Anterior cingulate cortex (tissue), 58 donors: ENCODE data around the gene ACSL5.

ENCODE experiments used
- DNase-seq, 58 donors: peaks; one replicate each; lab custom pipeline; 2025; lab: John Stamatoyannopoulos, UW

Gene ACSL5

GRCh38 chr10:112373912-112374338 lies at the start of gene ACSL5:
Gene ACSL5, plus strand, starts transcription at chr10:112374116. Its CDS starts 20,831 bp downstream, at chr10:112394947.
- DNase-seq, result no peak

GRCh38 chr10:112327678-112328077 lies 46.2 kb upstream of the ACSL5 start:
- DNase-seq, result no peak

GRCh38 chr10:112330162-112330561 lies 43.8 kb upstream of the ACSL5 start:
- DNase-seq, result no peak

- DNase-seq, result no peak
Measured at GRCh38 chr10:112330607-112331160, 43.2 kb upstream of the ACSL5 start.

- no peak for DNase-seq
Measured at GRCh38 chr10:112332022-112332421, 41.9 kb upstream of the ACSL5 start.

- peak in 1 of 58 donors; percentile 1 for DNase-seq
Measured at GRCh38 chr10:112332509-112333228, 41.2 kb upstream of the ACSL5 start.

GRCh38 chr10:112333452-112333851 lies 40.5 kb upstream of the ACSL5 start:
- no peak for DNase-seq

GRCh38 chr10:112335111-112335867 lies 38.6 kb upstream of the ACSL5 start:
- no peak for DNase-seq

GRCh38 chr10:112335868-112336265 lies 38.0 kb upstream of the ACSL5 start:
- DNase-seq, result no peak

- DNase-seq, result no peak
Measured at GRCh38 chr10:112336556-112337201, 37.2 kb upstream of the ACSL5 start.

- no peak for DNase-seq
Measured at GRCh38 chr10:112338957-112339356, 35.0 kb upstream of the ACSL5 start.

- DNase-seq, result no peak
Measured at GRCh38 chr10:112340601-112341000, 33.3 kb upstream of the ACSL5 start.

GRCh38 chr10:112343056-112343806 lies 30.7 kb upstream of the ACSL5 start:
- DNase-seq, result no peak

GRCh38 chr10:112344261-112344660 lies 29.7 kb upstream of the ACSL5 start:
- no peak for DNase-seq

GRCh38 chr10:112345202-112345601 lies 28.7 kb upstream of the ACSL5 start:
- DNase-seq, result no peak

GRCh38 chr10:112345743-112346142 lies 28.2 kb upstream of the ACSL5 start:
- no peak for DNase-seq

GRCh38 chr10:112346774-112347173 lies 27.1 kb upstream of the ACSL5 start:
- DNase-seq, result no peak

GRCh38 chr10:112347709-112348671 lies 25.9 kb upstream of the ACSL5 start:
- DNase-seq, result no peak

- DNase-seq, result peak in 1 of 58 donors; percentile 42
Measured at GRCh38 chr10:112348759-112349158, 25.2 kb upstream of the ACSL5 start.
